Measurements from ENCODE around the gene ATRNL1.

The ATRNL1 gene

DNA sequence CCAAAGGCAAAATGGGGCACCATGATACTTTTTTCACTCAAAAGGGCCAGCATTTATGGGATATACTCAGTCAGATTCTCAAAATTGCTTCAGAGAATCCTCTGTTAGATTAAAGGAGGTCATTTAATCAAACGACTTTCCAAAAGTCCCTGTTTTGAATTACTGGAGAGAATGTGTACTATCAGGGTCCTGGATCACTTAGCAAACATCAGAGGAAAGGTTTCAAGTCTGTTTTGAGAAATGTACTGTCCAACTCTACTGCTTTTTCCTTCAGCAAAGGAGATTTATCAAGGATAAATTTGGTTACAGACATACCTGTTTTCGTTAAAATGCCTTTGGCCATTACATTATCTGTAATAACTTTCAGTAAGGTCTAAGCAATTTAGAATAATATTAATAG, 838.9 kb downstream of the ATRNL1 start:
- no peaks in the 10 kb centered on the region for H3K79me2 ChIP-seq (ENCODE audit: low read length)
- H3K36me3 ChIP-seq (replicated peaks; ENCODE audit: insufficient read depth, low read length), result no peaks in the 10 kb centered on the region
- H3K9me2 ChIP-seq (replicated peaks; ENCODE audit: insufficient read depth, low read length), result no peaks in the 10 kb centered on the region

DNA sequence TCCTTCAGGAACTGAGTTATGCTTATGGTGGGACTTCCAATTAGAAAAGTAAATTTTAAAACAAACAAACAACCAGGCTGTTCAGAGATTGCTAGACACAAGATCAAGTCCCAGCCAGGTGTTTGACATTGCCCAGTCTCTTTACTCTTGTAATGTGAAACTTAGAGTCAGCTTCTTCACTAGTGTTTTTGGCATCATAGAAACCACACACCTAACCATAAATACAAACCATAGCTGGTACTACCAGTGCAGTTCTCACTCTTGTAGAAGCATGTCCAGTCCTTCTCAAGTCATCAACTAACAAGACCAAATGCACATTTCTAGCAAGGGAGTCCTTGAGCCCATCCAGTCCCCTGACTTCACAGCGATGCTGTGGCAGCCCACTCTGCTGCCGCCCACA, 839.9 kb downstream of the ATRNL1 start:
- H3K9me2 ChIP-seq (replicated peaks; ENCODE audit: insufficient read depth, low read length), result no peaks in the 10 kb centered on the region
- peak overlapping the region; percentile 69 for H3K4me2 ChIP-seq (ENCODE audit: low read depth, low read length)
- TF ChIP-seq, protein P1, sequence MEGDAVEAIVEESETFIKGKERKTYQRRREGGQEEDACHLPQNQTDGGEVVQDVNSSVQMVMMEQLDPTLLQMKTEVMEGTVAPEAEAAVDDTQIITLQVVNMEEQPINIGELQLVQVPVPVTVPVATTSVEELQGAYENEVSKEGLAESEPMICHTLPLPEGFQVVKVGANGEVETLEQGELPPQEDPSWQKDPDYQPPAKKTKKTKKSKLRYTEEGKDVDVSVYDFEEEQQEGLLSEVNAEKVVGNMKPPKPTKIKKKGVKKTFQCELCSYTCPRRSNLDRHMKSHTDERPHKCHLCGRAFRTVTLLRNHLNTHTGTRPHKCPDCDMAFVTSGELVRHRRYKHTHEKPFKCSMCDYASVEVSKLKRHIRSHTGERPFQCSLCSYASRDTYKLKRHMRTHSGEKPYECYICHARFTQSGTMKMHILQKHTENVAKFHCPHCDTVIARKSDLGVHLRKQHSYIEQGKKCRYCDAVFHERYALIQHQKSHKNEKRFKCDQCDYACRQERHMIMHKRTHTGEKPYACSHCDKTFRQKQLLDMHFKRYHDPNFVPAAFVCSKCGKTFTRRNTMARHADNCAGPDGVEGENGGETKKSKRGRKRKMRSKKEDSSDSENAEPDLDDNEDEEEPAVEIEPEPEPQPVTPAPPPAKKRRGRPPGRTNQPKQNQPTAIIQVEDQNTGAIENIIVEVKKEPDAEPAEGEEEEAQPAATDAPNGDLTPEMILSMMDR (IDR thresholded peaks at IDR 0.05; ENCODE audit: low read length), result no peak
- TF ChIP-seq EZH2 (optimal IDR thresholded peaks at IDR 0.05; ENCODE audit: low read depth, low read length), result no peak
- no peak for TF ChIP-seq EZH2phosphoT487 (IDR thresholded peaks at IDR 0.05; ENCODE audit: low read length)
- H3K9me3 ChIP-seq (replicated peaks; ENCODE audit: insufficient read depth, low read length), result no peaks in the 10 kb centered on the region
- peak; percentile 96 for DNase-seq
- no peaks in the 10 kb centered on the region for H3K79me2 ChIP-seq (ENCODE audit: low read length)
- H3F3A ChIP-seq (ENCODE audit: insufficient read depth, low read length), result peaks cover 21% of the 10 kb centered on the region
- H2AFZ ChIP-seq (ENCODE audit: low read length), result peak overlapping the region; percentile 25; the same call in 1 of the 2 replicates
- H3K36me3 ChIP-seq (replicated peaks; ENCODE audit: insufficient read depth, low read length), result no peaks in the 10 kb centered on the region
- H3K27me3 ChIP-seq (replicated peaks; ENCODE audit: insufficient read depth, low read length), result no peaks in the 10 kb centered on the region
- H3K9ac ChIP-seq (ENCODE audit: low read length), result peak overlapping the region; percentile 66
- peak overlapping the region; percentile 96 for H3K27ac ChIP-seq (ENCODE audit: low read length)
- H4K20me1 ChIP-seq (ENCODE audit: insufficient read depth, low read length), result no peaks in the 10 kb centered on the region
- 0 out of 2 replicates have a peak overlapping the region, but pooled peaks have one; percentile 4 for H3K4me3 ChIP-seq (ENCODE audit: low read length)
- H3K4me1 ChIP-seq (ENCODE audit: low read length), result peaks cover 37% of the 10 kb centered on the region

More for the DNA sequence above, 838.9 kb downstream of the ATRNL1 start:
- Histone ChIP-seq H3K27me3 (replicated peaks; ENCODE audit: insufficient read depth, low read length) (no peaks in the 10 kb centered on the region), H4K20me1 (ENCODE audit: insufficient read depth, low read length) (no peaks in the 10 kb centered on the region), H3K9me3 (replicated peaks; ENCODE audit: insufficient read depth, low read length) (no peaks in the 10 kb centered on the region), H3K4me3 (ENCODE audit: low read length) (no peak overlapping the region), H3K27ac (ENCODE audit: low read length) (peak overlapping the region; percentile 96; the same call in 1 of the 2 replicates), H3K4me1 (ENCODE audit: low read length) (peaks cover 42% of the 10 kb centered on the region), H2AFZ (ENCODE audit: low read length) (no peak overlapping the region), H3F3A (ENCODE audit: insufficient read depth, low read length) (peaks cover 21% of the 10 kb centered on the region), H3K4me2 (ENCODE audit: low read depth, low read length) (0 out of 2 replicates have a peak overlapping the region, but pooled peaks have one; percentile 69), H3K9ac (ENCODE audit: low read length) (no peak overlapping the region)
- DNase-seq, result no peak
- TF ChIP-seq, protein P1 (IDR thresholded peaks at IDR 0.05; ENCODE audit: low read length), result no peak
- TF ChIP-seq EZH2phosphoT487 (IDR thresholded peaks at IDR 0.05; ENCODE audit: low read length), result no peak
- TF ChIP-seq EZH2 (optimal IDR thresholded peaks at IDR 0.05; ENCODE audit: low read depth, low read length), result no peak

DNA sequence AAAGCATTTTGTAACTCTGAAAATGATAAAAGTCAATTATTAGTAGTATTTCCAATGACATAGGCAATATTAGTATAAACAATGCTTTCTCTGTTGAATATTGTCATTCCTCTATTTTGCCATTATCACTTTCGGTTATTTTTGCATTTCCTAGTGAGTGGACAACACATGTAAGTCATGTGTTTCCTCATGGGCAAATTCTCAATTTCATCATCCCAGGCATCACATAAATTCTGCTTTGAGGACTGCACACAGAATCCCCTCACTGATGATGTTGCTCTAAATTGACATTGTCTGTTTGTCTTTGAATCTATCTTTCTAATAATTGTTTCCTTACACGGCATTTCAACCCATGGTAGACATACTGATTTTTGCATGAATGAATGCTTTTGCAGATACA, 842.6 kb downstream of the ATRNL1 start:
- no peak for TF ChIP-seq EZH2phosphoT487 (IDR thresholded peaks at IDR 0.05; ENCODE audit: low read length)
- no peak for TF ChIP-seq EZH2 (optimal IDR thresholded peaks at IDR 0.05; ENCODE audit: low read depth, low read length)
- TF ChIP-seq, protein P1 (IDR thresholded peaks at IDR 0.05; ENCODE audit: low read length), result no peak
- Histone ChIP-seq H4K20me1 (ENCODE audit: insufficient read depth, low read length) (no peaks in the 10 kb centered on the region), H3K27me3 (replicated peaks; ENCODE audit: insufficient read depth, low read length) (no peaks in the 10 kb centered on the region), H3K4me2 (ENCODE audit: low read depth, low read length) (no peak overlapping the region), H3K27ac (ENCODE audit: low read length) (no peak overlapping the region), H3K9ac (ENCODE audit: low read length) (no peak overlapping the region), H3K9me3 (replicated peaks; ENCODE audit: insufficient read depth, low read length) (no peaks in the 10 kb centered on the region), H3F3A (ENCODE audit: insufficient read depth, low read length) (peaks cover 21% of the 10 kb centered on the region), H3K9me2 (replicated peaks; ENCODE audit: insufficient read depth, low read length) (no peaks in the 10 kb centered on the region), H3K36me3 (replicated peaks; ENCODE audit: insufficient read depth, low read length) (no peaks in the 10 kb centered on the region), H3K4me1 (ENCODE audit: low read length) (peaks cover 59% of the 10 kb centered on the region), H2AFZ (ENCODE audit: low read length) (no peak overlapping the region), H3K4me3 (ENCODE audit: low read length) (no peak overlapping the region), H3K79me2 (ENCODE audit: low read length) (no peaks in the 10 kb centered on the region)
- DNase-seq, result no peak

All from MM.1S (cell line).